ENCODE results near the gene ANKRD1.

The ANKRD1 gene

DNA sequence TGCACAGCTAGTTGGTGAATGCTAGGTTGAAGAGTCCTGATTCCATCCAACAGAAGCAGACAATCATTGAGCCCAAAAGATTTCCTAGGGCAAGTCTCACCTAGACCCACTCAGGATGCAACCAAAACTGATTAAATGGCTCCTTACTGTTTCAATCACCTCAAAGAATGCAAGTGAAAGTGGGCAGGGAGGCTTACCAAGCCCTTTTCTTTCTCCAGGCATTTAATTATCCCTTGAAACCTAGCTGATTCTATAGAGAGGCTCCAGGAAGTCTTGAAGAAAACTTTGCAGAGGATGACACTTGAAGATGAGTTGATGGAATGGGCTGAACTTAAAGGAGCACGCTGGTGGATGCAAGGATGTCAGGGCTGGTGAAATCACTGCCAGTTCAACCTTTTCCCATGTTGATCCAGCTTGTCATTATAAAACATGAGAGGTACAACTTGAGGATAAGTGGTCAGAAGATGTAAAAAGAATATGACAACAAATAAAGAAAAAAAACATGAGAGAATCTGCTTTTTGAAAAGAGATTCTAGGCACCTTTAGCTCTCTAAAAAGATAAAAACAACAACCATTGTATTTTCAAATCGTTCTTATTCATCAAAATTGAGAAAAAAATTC, 2.3 kb upstream of the ANKRD1 start:
- Histone ChIP-seq H3K36me3 (no peaks in the 10 kb centered on the region), H3K4me3 (no peak overlapping the region), H3K9me3 (no peaks in the 10 kb centered on the region), H3K4me1 (peaks cover 2% of the 10 kb centered on the region), H4K20me1 (no peaks in the 10 kb centered on the region), H3K27ac (no peak overlapping the region), H3K9ac (no peak overlapping the region), H3K27me3 (no peaks in the 10 kb centered on the region), H3K4me2 (no peak overlapping the region)
- no peak for TF ChIP-seq Cebpa-rat (IDR thresholded peaks at IDR 0.05)

DNA sequence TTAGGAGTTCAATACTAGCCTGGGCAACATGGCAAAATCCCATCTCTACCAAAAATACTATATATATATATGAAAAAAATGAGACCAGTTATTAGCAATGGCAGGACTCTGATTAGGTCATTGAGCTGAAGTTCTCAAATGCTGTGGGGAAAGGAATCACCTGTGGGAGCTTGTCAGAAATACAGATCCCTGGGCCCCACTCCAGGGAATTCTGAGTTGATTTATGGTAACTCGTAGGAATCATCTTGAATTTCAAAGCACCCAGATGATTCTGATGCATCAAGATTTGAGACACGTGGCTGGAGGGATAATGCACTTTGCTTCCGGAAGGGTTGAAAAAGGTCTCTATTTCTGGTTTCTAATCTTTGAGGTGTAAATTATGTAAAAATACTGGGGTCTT, 1.0 kb upstream of the ANKRD1 start:
- H3K9me3 ChIP-seq = no peaks in the 10 kb centered on the region
- H3K9ac ChIP-seq = no peak overlapping the region
- H3K4me1 ChIP-seq = peaks cover 5% of the 10 kb centered on the region
- no peak overlapping the region for H3K4me3 ChIP-seq
- no peaks in the 10 kb centered on the region for H4K20me1 ChIP-seq
- H3K36me3 ChIP-seq = no peaks in the 10 kb centered on the region
- no peaks in the 10 kb centered on the region for H3K27me3 ChIP-seq
- H3K4me2 ChIP-seq = no peak overlapping the region
- no peak for TF ChIP-seq Cebpa-rat (IDR thresholded peaks at IDR 0.05)
- no peak overlapping the region for H3K27ac ChIP-seq

DNA sequence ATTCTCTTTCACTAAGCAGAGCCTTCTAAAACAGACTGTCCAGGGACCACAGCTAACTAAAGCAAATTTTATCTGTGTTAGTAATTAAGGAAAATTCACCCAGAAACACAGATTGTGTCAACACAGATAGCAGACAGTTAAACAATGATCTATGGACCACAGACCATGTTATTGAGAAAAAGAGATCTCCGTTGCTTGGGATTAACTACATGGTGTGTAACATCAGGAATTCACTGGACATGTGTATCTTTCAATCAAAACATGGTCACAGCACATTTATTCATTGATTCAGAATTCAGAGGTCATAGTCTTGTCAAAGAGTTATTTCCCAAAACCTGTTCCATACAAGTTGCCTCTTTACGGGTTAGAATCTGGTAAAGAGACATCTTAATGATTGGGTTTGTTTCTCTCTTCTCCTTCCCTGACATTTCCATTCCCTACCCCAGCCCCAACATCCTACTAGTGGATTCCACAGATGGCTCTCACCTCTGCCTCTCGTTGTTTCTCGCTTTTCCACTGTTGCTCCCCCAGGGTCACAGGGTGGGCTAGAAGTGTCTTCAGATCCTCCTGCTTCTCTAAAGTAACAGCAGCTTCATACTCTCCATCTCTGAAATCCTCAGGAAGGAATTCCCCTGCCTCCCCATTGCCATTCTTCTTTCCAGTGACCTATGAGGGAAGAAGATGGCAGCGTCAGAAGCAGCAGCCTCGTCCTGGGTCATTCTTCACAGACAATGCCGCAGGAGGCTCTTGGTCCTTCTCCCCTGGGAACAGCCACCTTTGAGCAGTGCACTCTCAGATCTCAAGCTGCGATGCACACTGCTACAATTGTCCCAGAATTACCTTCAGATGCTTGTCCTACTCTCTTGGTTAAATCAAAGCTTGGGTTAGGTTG, 958 bp downstream of the ANKRD1 start:
- Histone ChIP-seq H3K36me3 (no peaks in the 10 kb centered on the region), H3K9me3 (no peaks in the 10 kb centered on the region), H3K9ac (no peak overlapping the region), H3K4me2 (no peak overlapping the region), H3K4me1 (peaks cover 5% of the 10 kb centered on the region), H3K4me3 (no peak overlapping the region), H4K20me1 (no peaks in the 10 kb centered on the region), H3K27me3 (no peaks in the 10 kb centered on the region), H3K27ac (no peak overlapping the region)
- TF ChIP-seq Cebpa-rat (IDR thresholded peaks at IDR 0.05) = no peak

DNA sequence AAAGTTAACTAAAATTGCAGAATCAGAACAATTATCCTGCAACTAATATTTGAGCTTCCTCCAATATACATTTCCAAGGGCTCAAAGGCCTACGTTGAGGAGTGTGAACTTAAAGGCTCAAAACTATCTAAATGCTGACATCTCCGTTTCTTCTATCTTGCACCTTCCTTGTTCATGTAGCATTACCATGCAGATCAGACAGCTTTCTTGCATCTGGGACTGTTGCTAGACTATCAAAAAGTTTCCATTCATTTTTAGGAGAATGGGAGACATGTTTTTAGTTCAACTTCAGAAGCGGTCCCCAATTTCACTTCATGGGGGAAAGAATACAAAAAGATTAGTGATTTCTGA, 2.9 kb downstream of the ANKRD1 start:
- H3K27ac ChIP-seq = no peak overlapping the region

GRCh38 chr10:90917238-90917967, 3.5 kb downstream of the ANKRD1 start:
- H3K36me3 ChIP-seq = no peaks in the 10 kb centered on the region
- H4K20me1 ChIP-seq = no peaks in the 10 kb centered on the region
- no peak overlapping the region for H3K9ac ChIP-seq
- no peak overlapping the region for H3K4me2 ChIP-seq
- no peak overlapping the region for H3K4me3 ChIP-seq
- H3K27ac ChIP-seq = no peak overlapping the region
- no peak for TF ChIP-seq Cebpa-rat (IDR thresholded peaks at IDR 0.05)
- no peaks in the 10 kb centered on the region for H3K9me3 ChIP-seq
- peaks cover 5% of the 10 kb centered on the region for H3K4me1 ChIP-seq
- H3K27me3 ChIP-seq = no peaks in the 10 kb centered on the region

More for the DNA sequence above, 2.9 kb downstream of the ANKRD1 start:
- H3K9ac ChIP-seq = no peak overlapping the region
- TF ChIP-seq Cebpa-rat (IDR thresholded peaks at IDR 0.05) = no peak
- H3K36me3 ChIP-seq = no peaks in the 10 kb centered on the region
- H3K9me3 ChIP-seq = no peaks in the 10 kb centered on the region
- no peaks in the 10 kb centered on the region for H3K27me3 ChIP-seq
- no peak overlapping the region for H3K4me3 ChIP-seq
- no peaks in the 10 kb centered on the region for H4K20me1 ChIP-seq
- peaks cover 5% of the 10 kb centered on the region for H3K4me1 ChIP-seq
- no peak overlapping the region; the same call in 1 of the 2 replicates for H3K4me2 ChIP-seq

- no peaks in the 10 kb centered on the region for H3K36me3 ChIP-seq
- H3K27me3 ChIP-seq = no peaks in the 10 kb centered on the region
- no peak overlapping the region for H3K9ac ChIP-seq
- H3K9me3 ChIP-seq = no peaks in the 10 kb centered on the region
- TF ChIP-seq Cebpa-rat (IDR thresholded peaks at IDR 0.05) = no peak
- H3K27ac ChIP-seq = no peak overlapping the region
- no peak overlapping the region for H3K4me3 ChIP-seq
- peaks cover 5% of the 10 kb centered on the region for H3K4me1 ChIP-seq
- no peaks in the 10 kb centered on the region for H4K20me1 ChIP-seq
- no peak overlapping the region for H3K4me2 ChIP-seq
These were observed 4.3 kb downstream of the ANKRD1 start for GRCh38 chr10:90916392-90917237.

- H3K4me2 ChIP-seq = no peak overlapping the region
- no peaks in the 10 kb centered on the region for H4K20me1 ChIP-seq
- H3K9me3 ChIP-seq = no peaks in the 10 kb centered on the region
- no peak for TF ChIP-seq Cebpa-rat (IDR thresholded peaks at IDR 0.05)
- no peak overlapping the region for H3K9ac ChIP-seq
- no peaks in the 10 kb centered on the region for H3K36me3 ChIP-seq
- H3K27me3 ChIP-seq = no peaks in the 10 kb centered on the region
- no peak overlapping the region for H3K4me3 ChIP-seq
- H3K27ac ChIP-seq = no peak overlapping the region
- peaks cover 5% of the 10 kb centered on the region for H3K4me1 ChIP-seq
These were observed 5.2 kb downstream of the ANKRD1 start for GRCh38 chr10:90915766-90916075.

DNA sequence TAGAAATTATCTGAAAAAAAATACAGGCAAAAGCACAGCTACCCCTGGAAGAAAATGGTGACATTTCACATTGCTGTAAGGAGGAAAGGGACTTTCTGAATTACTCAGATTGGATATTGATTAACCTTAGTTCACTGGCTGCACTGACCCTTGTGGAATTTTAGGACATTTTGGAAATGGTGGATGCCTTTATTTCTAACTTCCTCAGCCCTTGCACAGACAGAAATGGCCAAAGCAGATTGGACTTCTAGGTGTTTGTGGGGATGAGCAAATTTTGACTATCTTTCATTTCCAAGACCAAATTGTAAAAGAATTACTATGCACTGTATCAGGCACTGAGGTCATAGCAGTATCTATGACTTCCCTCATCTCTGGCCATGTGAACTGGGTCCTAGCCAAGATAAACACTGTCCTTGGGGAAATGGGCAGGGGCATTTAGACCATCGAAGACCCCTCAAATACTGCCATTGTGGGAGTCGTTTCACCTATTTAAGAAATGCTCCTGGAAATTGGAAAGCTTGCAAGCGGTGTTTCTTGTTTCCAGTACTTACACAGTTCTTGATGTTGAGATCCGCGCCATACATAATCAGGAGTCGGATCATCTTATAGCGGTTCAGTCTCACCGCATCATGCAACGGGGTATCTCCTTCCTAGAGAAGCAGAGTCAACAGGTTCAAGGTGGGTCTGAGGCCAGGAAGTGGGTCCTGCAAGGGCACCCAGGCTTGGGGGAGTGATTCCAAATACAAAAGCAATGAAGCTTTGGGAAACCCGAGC, 5.7 kb downstream of the ANKRD1 start:
- no peak for TF ChIP-seq Cebpa-rat (IDR thresholded peaks at IDR 0.05)

More for the DNA sequence above, 5.7 kb downstream of the ANKRD1 start:
- H3K4me2 ChIP-seq = no peak overlapping the region
- H3K9me3 ChIP-seq = no peaks in the 10 kb centered on the region
- no peaks in the 10 kb centered on the region for H3K36me3 ChIP-seq
- H3K4me3 ChIP-seq = no peak overlapping the region
- H3K27me3 ChIP-seq = no peaks in the 10 kb centered on the region
- no peaks in the 10 kb centered on the region for H4K20me1 ChIP-seq
- no peak overlapping the region for H3K27ac ChIP-seq
- H3K4me1 ChIP-seq = peaks cover 5% of the 10 kb centered on the region
- no peak overlapping the region for H3K9ac ChIP-seq
